ENCODE data around the gene OTOF.

The OTOF gene

GRCh38 chr2:26428846-26429245 lies 49.1 kb downstream of the OTOF start:
- Histone ChIP-seq H3K4me1 (ENCODE audit: control insufficient read depth, insufficient read depth, low read length) (no peaks in the 10 kb centered on the region), H3K4me3 (ENCODE audit: low read depth, low read length) (no peak overlapping the region), H3K9ac (ENCODE audit: low read depth, low read length) (no peak overlapping the region), H3K9me3 (ENCODE audit: control insufficient read depth, insufficient read depth, low read length) (no peaks in the 10 kb centered on the region), H3K27me3 (ENCODE audit: control insufficient read depth, insufficient read depth, low read length) (no peaks in the 10 kb centered on the region), H3K27ac (ENCODE audit: low read depth, low read length) (no peak overlapping the region), H3K36me3 (ENCODE audit: control insufficient read depth, insufficient read depth, low read length) (no peaks in the 10 kb centered on the region)

- no peak overlapping the region for H3K4me3 ChIP-seq (ENCODE audit: low read depth, low read length)
- H3K9ac ChIP-seq (ENCODE audit: low read depth, low read length) = no peak overlapping the region
- no peaks in the 10 kb centered on the region for H3K27me3 ChIP-seq (ENCODE audit: control insufficient read depth, insufficient read depth, low read length)
- H3K9me3 ChIP-seq (ENCODE audit: control insufficient read depth, insufficient read depth, low read length) = no peaks in the 10 kb centered on the region
- no peaks in the 10 kb centered on the region for H3K36me3 ChIP-seq (ENCODE audit: control insufficient read depth, insufficient read depth, low read length)
- H3K27ac ChIP-seq (ENCODE audit: low read depth, low read length) = no peak overlapping the region
- H3K4me1 ChIP-seq (ENCODE audit: control insufficient read depth, insufficient read depth, low read length) = peaks cover 7% of the 10 kb centered on the region; the same call in 1 of the 2 replicates
Observed at GRCh38 chr2:26424221-26424620, 53.7 kb downstream of the OTOF start.

GRCh38 chr2:26423750-26424149 lies 54.2 kb downstream of the OTOF start:
- no peaks in the 10 kb centered on the region for H3K9me3 ChIP-seq (ENCODE audit: control insufficient read depth, insufficient read depth, low read length)
- H3K27ac ChIP-seq (ENCODE audit: low read depth, low read length) = no peak overlapping the region
- H3K9ac ChIP-seq (ENCODE audit: low read depth, low read length) = no peak overlapping the region
- H3K4me3 ChIP-seq (ENCODE audit: low read depth, low read length) = no peak overlapping the region
- no peaks in the 10 kb centered on the region for H3K36me3 ChIP-seq (ENCODE audit: control insufficient read depth, insufficient read depth, low read length)
- H3K4me1 ChIP-seq (ENCODE audit: control insufficient read depth, insufficient read depth, low read length) = peaks cover 7% of the 10 kb centered on the region; the same call in 1 of the 2 replicates
- no peaks in the 10 kb centered on the region for H3K27me3 ChIP-seq (ENCODE audit: control insufficient read depth, insufficient read depth, low read length)

- H3K27ac ChIP-seq (ENCODE audit: low read depth, low read length) = peak overlapping the region; percentile 40
- no peak overlapping the region for H3K9ac ChIP-seq (ENCODE audit: low read depth, low read length)
- no peaks in the 10 kb centered on the region for H3K9me3 ChIP-seq (ENCODE audit: control insufficient read depth, insufficient read depth, low read length)
- H3K4me1 ChIP-seq (ENCODE audit: control insufficient read depth, insufficient read depth, low read length) = peaks cover 7% of the 10 kb centered on the region; the same call in 1 of the 2 replicates
- H3K27me3 ChIP-seq (ENCODE audit: control insufficient read depth, insufficient read depth, low read length) = no peaks in the 10 kb centered on the region
- no peaks in the 10 kb centered on the region for H3K36me3 ChIP-seq (ENCODE audit: control insufficient read depth, insufficient read depth, low read length)
- no peak overlapping the region for H3K4me3 ChIP-seq (ENCODE audit: low read depth, low read length)
Observed at GRCh38 chr2:26422947-26423629, 54.8 kb downstream of the OTOF start.

GRCh38 chr2:26421961-26422360 lies 56.0 kb downstream of the OTOF start:
- H3K4me3 ChIP-seq (ENCODE audit: low read depth, low read length) = no peak overlapping the region
- no peak overlapping the region for H3K27ac ChIP-seq (ENCODE audit: low read depth, low read length)
- peaks cover 7% of the 10 kb centered on the region; the same call in 1 of the 2 replicates for H3K4me1 ChIP-seq (ENCODE audit: control insufficient read depth, insufficient read depth, low read length)
- H3K9ac ChIP-seq (ENCODE audit: low read depth, low read length) = no peak overlapping the region
- no peaks in the 10 kb centered on the region for H3K9me3 ChIP-seq (ENCODE audit: control insufficient read depth, insufficient read depth, low read length)
- no peaks in the 10 kb centered on the region for H3K27me3 ChIP-seq (ENCODE audit: control insufficient read depth, insufficient read depth, low read length)
- H3K36me3 ChIP-seq (ENCODE audit: control insufficient read depth, insufficient read depth, low read length) = no peaks in the 10 kb centered on the region

GRCh38 chr2:26414311-26414710 lies 63.6 kb downstream of the OTOF start:
- H3K9ac ChIP-seq (ENCODE audit: low read depth, low read length) = no peak overlapping the region
- H3K9me3 ChIP-seq (ENCODE audit: control insufficient read depth, insufficient read depth, low read length) = no peaks in the 10 kb centered on the region
- no peak overlapping the region for H3K4me3 ChIP-seq (ENCODE audit: low read depth, low read length)
- H3K27me3 ChIP-seq (ENCODE audit: control insufficient read depth, insufficient read depth, low read length) = no peaks in the 10 kb centered on the region
- no peaks in the 10 kb centered on the region for H3K36me3 ChIP-seq (ENCODE audit: control insufficient read depth, insufficient read depth, low read length)
- H3K27ac ChIP-seq (ENCODE audit: low read depth, low read length) = no peak overlapping the region
- no peaks in the 10 kb centered on the region for H3K4me1 ChIP-seq (ENCODE audit: control insufficient read depth, insufficient read depth, low read length)

- Histone ChIP-seq H3K4me3 (ENCODE audit: low read depth, low read length) (no peak overlapping the region), H3K27me3 (ENCODE audit: control insufficient read depth, insufficient read depth, low read length) (no peaks in the 10 kb centered on the region), H3K9ac (ENCODE audit: low read depth, low read length) (no peak overlapping the region), H3K9me3 (ENCODE audit: control insufficient read depth, insufficient read depth, low read length) (no peaks in the 10 kb centered on the region), H3K36me3 (ENCODE audit: control insufficient read depth, insufficient read depth, low read length) (no peaks in the 10 kb centered on the region), H3K27ac (ENCODE audit: low read depth, low read length) (no peak overlapping the region), H3K4me1 (ENCODE audit: control insufficient read depth, insufficient read depth, low read length) (no peaks in the 10 kb centered on the region)
Observed at GRCh38 chr2:26412091-26412673, 65.7 kb downstream of the OTOF start.

- H3K27ac ChIP-seq (ENCODE audit: low read depth, low read length) = no peak overlapping the region
- H3K27me3 ChIP-seq (ENCODE audit: control insufficient read depth, insufficient read depth, low read length) = no peaks in the 10 kb centered on the region
- no peak overlapping the region for H3K4me3 ChIP-seq (ENCODE audit: low read depth, low read length)
- H3K4me1 ChIP-seq (ENCODE audit: control insufficient read depth, insufficient read depth, low read length) = no peaks in the 10 kb centered on the region
- no peaks in the 10 kb centered on the region for H3K36me3 ChIP-seq (ENCODE audit: control insufficient read depth, insufficient read depth, low read length)
- no peaks in the 10 kb centered on the region for H3K9me3 ChIP-seq (ENCODE audit: control insufficient read depth, insufficient read depth, low read length)
- no peak overlapping the region for H3K9ac ChIP-seq (ENCODE audit: low read depth, low read length)
Observed at GRCh38 chr2:26411419-26411818, 66.5 kb downstream of the OTOF start.

- no peaks in the 10 kb centered on the region for H3K4me1 ChIP-seq (ENCODE audit: control insufficient read depth, insufficient read depth, low read length)
- no peaks in the 10 kb centered on the region for H3K9me3 ChIP-seq (ENCODE audit: control insufficient read depth, insufficient read depth, low read length)
- no peaks in the 10 kb centered on the region for H3K27me3 ChIP-seq (ENCODE audit: control insufficient read depth, insufficient read depth, low read length)
- no peak overlapping the region for H3K27ac ChIP-seq (ENCODE audit: low read depth, low read length)
- no peaks in the 10 kb centered on the region for H3K36me3 ChIP-seq (ENCODE audit: control insufficient read depth, insufficient read depth, low read length)
- no peak overlapping the region for H3K9ac ChIP-seq (ENCODE audit: low read depth, low read length)
- no peak overlapping the region for H3K4me3 ChIP-seq (ENCODE audit: low read depth, low read length)
Observed at GRCh38 chr2:26410764-26411243, 67.1 kb downstream of the OTOF start.

GRCh38 chr2:26409785-26410184 lies 68.1 kb downstream of the OTOF start:
- no peaks in the 10 kb centered on the region for H3K9me3 ChIP-seq (ENCODE audit: control insufficient read depth, insufficient read depth, low read length)
- H3K36me3 ChIP-seq (ENCODE audit: control insufficient read depth, insufficient read depth, low read length) = no peaks in the 10 kb centered on the region
- no peak overlapping the region for H3K4me3 ChIP-seq (ENCODE audit: low read depth, low read length)
- no peak overlapping the region for H3K9ac ChIP-seq (ENCODE audit: low read depth, low read length)
- H3K27me3 ChIP-seq (ENCODE audit: control insufficient read depth, insufficient read depth, low read length) = no peaks in the 10 kb centered on the region
- H3K27ac ChIP-seq (ENCODE audit: low read depth, low read length) = no peak overlapping the region
- H3K4me1 ChIP-seq (ENCODE audit: control insufficient read depth, insufficient read depth, low read length) = no peaks in the 10 kb centered on the region

- H3K36me3 ChIP-seq (ENCODE audit: control insufficient read depth, insufficient read depth, low read length) = no peaks in the 10 kb centered on the region
- no peaks in the 10 kb centered on the region; the same call in 1 of the 2 replicates for H3K4me1 ChIP-seq (ENCODE audit: control insufficient read depth, insufficient read depth, low read length)
- H3K27me3 ChIP-seq (ENCODE audit: control insufficient read depth, insufficient read depth, low read length) = no peaks in the 10 kb centered on the region
- no peak overlapping the region for H3K4me3 ChIP-seq (ENCODE audit: low read depth, low read length)
- H3K9ac ChIP-seq (ENCODE audit: low read depth, low read length) = no peak overlapping the region
- no peak overlapping the region for H3K27ac ChIP-seq (ENCODE audit: low read depth, low read length)
- no peaks in the 10 kb centered on the region for H3K9me3 ChIP-seq (ENCODE audit: control insufficient read depth, insufficient read depth, low read length)
Observed at GRCh38 chr2:26407526-26407925, 70.4 kb downstream of the OTOF start.

All from HUES48 (cell line).